SJSA1 (cell line): ENCODE data around the gene ATP1A4. TPM values are rescaled to one million over a fixed set of nuclear protein-coding genes. Genes with fewer than 3 reads are reported as not detected.

Experiments used
- DNase-seq, 2 experiments: peaks; one replicate each; pipeline ENCODE4 v3.0.0-alpha.2; 2015 to 2020; ENCODE audit warnings: low spot score in 2 of 2, low read depth in 1 of 2
- H3K27ac ChIP-seq: fragments of 250-450 bp; sonication (Bioruptor Pico); 2 replicates; pipeline ENCODE4 v1.5.1; 2020; ENCODE audit warnings: mild to moderate bottlenecking, moderate library complexity
- H3K27me3 ChIP-seq: fragments of 250-450 bp; sonication (Bioruptor Pico); replicated peaks from 2 replicates; pipeline ENCODE4 v1.5.1; 2020; ENCODE audit warnings: mild to moderate bottlenecking, moderate library complexity
- H3K36me3 ChIP-seq: fragments of 250-450 bp; sonication (Bioruptor Pico); 2 replicates; pipeline ENCODE4 v1.5.1; 2020; ENCODE audit warnings: mild to moderate bottlenecking
- H3K4me1 ChIP-seq: fragments of 250-450 bp; sonication (Bioruptor Pico); replicated peaks from 2 replicates; pipeline ENCODE4 v1.6.1; 2021; ENCODE audit warnings: mild to moderate bottlenecking
- H3K4me3 ChIP-seq: fragments of 250-450 bp; sonication (Bioruptor Pico); 2 replicates; pipeline ENCODE4 v1.5.1; 2020; ENCODE audit warnings: mild to moderate bottlenecking
- H3K9me3 ChIP-seq: fragments of 250-450 bp; sonication (Bioruptor Pico); replicated peaks from 2 replicates; pipeline ENCODE4 v1.5.1; 2020; ENCODE audit warnings: mild to moderate bottlenecking
- total RNA-seq: library from RNA; depleted of rRNA; stranded (reverse); fragments of >200 nt; shearing (Covaris generic); gene quantifications from 2 replicates; pipeline ENCODE4 v1.2.3, GENCODE V29; 2014

Gene ATP1A4
- total RNA-seq, 1 experiment from 2014 or later = not detected

GRCh38 chr1:160179336-160179735, 27.9 kb downstream of the ATP1A4 start:
- no peak overlapping the region for H3K4me3 ChIP-seq
- no peak for DNase-seq
- H3K4me1 ChIP-seq = peaks cover 20% of the 10 kb centered on the region
- H3K9me3 ChIP-seq = no peaks in the 10 kb centered on the region
- H3K27ac ChIP-seq = no peak overlapping the region
- H3K36me3 ChIP-seq = no peaks in the 10 kb centered on the region
- no peaks in the 10 kb centered on the region for H3K27me3 ChIP-seq

- H3K27me3 ChIP-seq = no peaks in the 10 kb centered on the region
- no peak overlapping the region for H3K4me3 ChIP-seq
- no peaks in the 10 kb centered on the region for H3K9me3 ChIP-seq
- H3K4me1 ChIP-seq = peaks cover 26% of the 10 kb centered on the region
- no peak for DNase-seq
- no peak overlapping the region for H3K27ac ChIP-seq
- H3K36me3 ChIP-seq = no peaks in the 10 kb centered on the region
Measured at GRCh38 chr1:160186246-160186645, 34.8 kb downstream of the ATP1A4 start.

- peaks cover 21% of the 10 kb centered on the region for H3K4me1 ChIP-seq
- no peaks in the 10 kb centered on the region for H3K9me3 ChIP-seq
- no peaks in the 10 kb centered on the region for H3K27me3 ChIP-seq
- no peaks in the 10 kb centered on the region for H3K36me3 ChIP-seq
- DNase-seq = no peak
- no peak overlapping the region for H3K4me3 ChIP-seq
- H3K27ac ChIP-seq = no peak overlapping the region
Measured at GRCh38 chr1:160186729-160187128, 35.3 kb downstream of the ATP1A4 start.

GRCh38 chr1:160187407-160187806, 36.0 kb downstream of the ATP1A4 start:
- H3K4me3 ChIP-seq = no peak overlapping the region
- no peaks in the 10 kb centered on the region for H3K27me3 ChIP-seq
- H3K9me3 ChIP-seq = no peaks in the 10 kb centered on the region
- no peak for DNase-seq
- H3K4me1 ChIP-seq = peaks cover 24% of the 10 kb centered on the region
- no peaks in the 10 kb centered on the region for H3K36me3 ChIP-seq
- H3K27ac ChIP-seq = no peak overlapping the region

- Histone ChIP-seq H3K27me3 (no peaks in the 10 kb centered on the region), H3K36me3 (no peaks in the 10 kb centered on the region), H3K4me1 (peaks cover 24% of the 10 kb centered on the region), H3K27ac (no peak overlapping the region), H3K4me3 (no peak overlapping the region), H3K9me3 (no peaks in the 10 kb centered on the region)
- no peak for DNase-seq
Measured at GRCh38 chr1:160188341-160188740, 36.9 kb downstream of the ATP1A4 start.

GRCh38 chr1:160189649-160190625, 38.5 kb downstream of the ATP1A4 start, which contains the start of gene CASQ1:
TSS of gene CASQ1 (plus strand) at chr1:160190575. CDS start at chr1:160190752, 177 bp downstream.
- Histone ChIP-seq H3K27me3 (no peaks in the 10 kb centered on the region), H3K4me1 (peaks cover 23% of the 10 kb centered on the region), H3K27ac (no peak within 1 kb of the TSS), H3K4me3 (no peak within 1 kb of the TSS), H3K36me3 (no peaks in the 10 kb centered on the region), H3K9me3 (no peaks in the 10 kb centered on the region)
- no peak for DNase-seq

- Histone ChIP-seq H3K4me3 (no peak overlapping the region), H3K36me3 (no peaks in the 10 kb centered on the region), H3K4me1 (peaks cover 23% of the 10 kb centered on the region), H3K9me3 (no peaks in the 10 kb centered on the region), H3K27ac (no peak overlapping the region), H3K27me3 (no peaks in the 10 kb centered on the region)
- no peak for DNase-seq
Measured at GRCh38 chr1:160191756-160192155, 40.4 kb downstream of the ATP1A4 start.

GRCh38 chr1:160192234-160192633, 40.8 kb downstream of the ATP1A4 start:
- no peak overlapping the region for H3K4me3 ChIP-seq
- no peak for DNase-seq
- H3K27ac ChIP-seq = no peak overlapping the region
- H3K4me1 ChIP-seq = peaks cover 23% of the 10 kb centered on the region
- no peaks in the 10 kb centered on the region for H3K27me3 ChIP-seq
- H3K36me3 ChIP-seq = no peaks in the 10 kb centered on the region
- H3K9me3 ChIP-seq = no peaks in the 10 kb centered on the region

GRCh38 chr1:160193091-160193819, 41.9 kb downstream of the ATP1A4 start:
- Histone ChIP-seq H3K9me3 (no peaks in the 10 kb centered on the region), H3K4me3 (no peak overlapping the region), H3K27ac (peak overlapping the region; percentile 19; the same call in 1 of the 2 replicates), H3K36me3 (no peaks in the 10 kb centered on the region), H3K4me1 (peaks cover 23% of the 10 kb centered on the region), H3K27me3 (no peaks in the 10 kb centered on the region)
- peak; percentile 84 to 89 for DNase-seq

- H3K36me3 ChIP-seq = no peaks in the 10 kb centered on the region
- H3K9me3 ChIP-seq = no peaks in the 10 kb centered on the region
- DNase-seq = no peak
- H3K27ac ChIP-seq = no peak overlapping the region
- H3K4me1 ChIP-seq = peaks cover 23% of the 10 kb centered on the region
- H3K27me3 ChIP-seq = no peaks in the 10 kb centered on the region
- H3K4me3 ChIP-seq = no peak overlapping the region
Measured at GRCh38 chr1:160193832-160194736, 42.7 kb downstream of the ATP1A4 start.

GRCh38 chr1:160194737-160195059, 43.3 kb downstream of the ATP1A4 start:
- no peaks in the 10 kb centered on the region for H3K36me3 ChIP-seq
- H3K4me3 ChIP-seq = no peak overlapping the region
- H3K27ac ChIP-seq = no peak overlapping the region
- H3K9me3 ChIP-seq = no peaks in the 10 kb centered on the region
- H3K27me3 ChIP-seq = no peaks in the 10 kb centered on the region
- H3K4me1 ChIP-seq = peaks cover 19% of the 10 kb centered on the region
- DNase-seq = no peak

- Histone ChIP-seq H3K27me3 (no peaks in the 10 kb centered on the region), H3K9me3 (no peaks in the 10 kb centered on the region), H3K27ac (no peak overlapping the region), H3K4me3 (no peak overlapping the region), H3K36me3 (no peaks in the 10 kb centered on the region), H3K4me1 (peaks cover 12% of the 10 kb centered on the region)
- DNase-seq = no peak
Measured at GRCh38 chr1:160196143-160196542, 44.7 kb downstream of the ATP1A4 start.

GRCh38 chr1:160197231-160197630, 45.8 kb downstream of the ATP1A4 start:
- Histone ChIP-seq H3K27me3 (no peaks in the 10 kb centered on the region), H3K36me3 (no peaks in the 10 kb centered on the region), H3K27ac (no peak overlapping the region), H3K9me3 (no peaks in the 10 kb centered on the region), H3K4me3 (no peak overlapping the region), H3K4me1 (peaks cover 10% of the 10 kb centered on the region)
- DNase-seq = no peak
